ENCODE measurements around the gene AGTPBP1. TPM values are rescaled to one million over a fixed set of nuclear protein-coding genes. Genes with fewer than 3 reads are reported as not detected.

Gene AGTPBP1
- polyA plus RNA-seq, 1 of the 3 experiments (the other 2 are of a cell fraction) = 3.8 TPM

- no peak for TF ChIP-seq GATA2 (CRISPR knock-in tag; IDR thresholded peaks at IDR 0.05)
- no peak for TF ChIP-seq SMC3 (IDR thresholded peaks at IDR 0.05; ENCODE audit: low read depth, low read length)
- TF ChIP-seq JUND (IDR thresholded peaks at IDR 0.05) = no peak
Observed at GRCh38 chr9:85702191-85702590, 39.6 kb downstream of the AGTPBP1 start (continued).

GRCh38 chr9:85700330-85700729 lies 41.4 kb downstream of the AGTPBP1 start:
- H3K9me2 ChIP-seq = no peaks in the 10 kb centered on the region
- no peak overlapping the region for H3K27ac ChIP-seq (ENCODE audit: low read depth in 2 of 2, low read length in 1 of 2)
- H3K4me1 ChIP-seq (ENCODE audit: control insufficient read depth in 1 of 2, insufficient read depth in 2 of 2, low read depth in 1 of 2, low read length in 1 of 2) = peaks cover 0 to 2% of the 10 kb centered on the region in 2 experiments; a peak in 2 of 4 replicates
- no peaks in the 10 kb centered on the region for H3K36me3 ChIP-seq (replicated peaks in 1 of 2; ENCODE audit: control insufficient read depth in 1 of 2, insufficient read depth in 2 of 2, low read length in 1 of 2)
- 0 out of 2 replicates have a peak, but pooled peaks cover 3% of the 10 kb centered on the region for H4K20me1 ChIP-seq (ENCODE audit: insufficient read depth)
- no peaks in the 10 kb centered on the region for H3K27me3 ChIP-seq (ENCODE audit: insufficient read depth)
- CTCF ChIA-PET = interaction anchor here (0.8 kb wide), 1 partner anchor 42 kb away, joined by 3 read pairs; the partner anchor contains the start of gene AGTPBP1
- no peak overlapping the region for H3K9ac ChIP-seq
- no peak overlapping the region for H3K4me2 ChIP-seq
- no peaks in the 10 kb centered on the region for H3K9me3 ChIP-seq
- no peak for TF ChIP-seq NFIC (IDR thresholded peaks at IDR 0.05; ENCODE audit: borderline replicate concordance)
- TF ChIP-seq PBX3 (IDR thresholded peaks at IDR 0.05) = no peak
- TF ChIP-seq ZBTB33 (IDR thresholded peaks at IDR 0.05; ENCODE audit: borderline replicate concordance, low read depth) = no peak
- no peak for TF ChIP-seq GABPA (IDR thresholded peaks at IDR 0.05; ENCODE audit: low read depth)
- no peak for TF ChIP-seq CHD2 (IDR thresholded peaks at IDR 0.05; ENCODE audit: low read length, partially characterized antibody)
- TF ChIP-seq FOXM1 (IDR thresholded peaks at IDR 0.05; ENCODE audit: low read depth) = no peak
- TF ChIP-seq, protein P1, sequence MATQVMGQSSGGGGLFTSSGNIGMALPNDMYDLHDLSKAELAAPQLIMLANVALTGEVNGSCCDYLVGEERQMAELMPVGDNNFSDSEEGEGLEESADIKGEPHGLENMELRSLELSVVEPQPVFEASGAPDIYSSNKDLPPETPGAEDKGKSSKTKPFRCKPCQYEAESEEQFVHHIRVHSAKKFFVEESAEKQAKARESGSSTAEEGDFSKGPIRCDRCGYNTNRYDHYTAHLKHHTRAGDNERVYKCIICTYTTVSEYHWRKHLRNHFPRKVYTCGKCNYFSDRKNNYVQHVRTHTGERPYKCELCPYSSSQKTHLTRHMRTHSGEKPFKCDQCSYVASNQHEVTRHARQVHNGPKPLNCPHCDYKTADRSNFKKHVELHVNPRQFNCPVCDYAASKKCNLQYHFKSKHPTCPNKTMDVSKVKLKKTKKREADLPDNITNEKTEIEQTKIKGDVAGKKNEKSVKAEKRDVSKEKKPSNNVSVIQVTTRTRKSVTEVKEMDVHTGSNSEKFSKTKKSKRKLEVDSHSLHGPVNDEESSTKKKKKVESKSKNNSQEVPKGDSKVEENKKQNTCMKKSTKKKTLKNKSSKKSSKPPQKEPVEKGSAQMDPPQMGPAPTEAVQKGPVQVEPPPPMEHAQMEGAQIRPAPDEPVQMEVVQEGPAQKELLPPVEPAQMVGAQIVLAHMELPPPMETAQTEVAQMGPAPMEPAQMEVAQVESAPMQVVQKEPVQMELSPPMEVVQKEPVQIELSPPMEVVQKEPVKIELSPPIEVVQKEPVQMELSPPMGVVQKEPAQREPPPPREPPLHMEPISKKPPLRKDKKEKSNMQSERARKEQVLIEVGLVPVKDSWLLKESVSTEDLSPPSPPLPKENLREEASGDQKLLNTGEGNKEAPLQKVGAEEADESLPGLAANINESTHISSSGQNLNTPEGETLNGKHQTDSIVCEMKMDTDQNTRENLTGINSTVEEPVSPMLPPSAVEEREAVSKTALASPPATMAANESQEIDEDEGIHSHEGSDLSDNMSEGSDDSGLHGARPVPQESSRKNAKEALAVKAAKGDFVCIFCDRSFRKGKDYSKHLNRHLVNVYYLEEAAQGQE (IDR thresholded peaks at IDR 0.05; ENCODE audit: low read depth, low read length) = no peak
- no peak for TF ChIP-seq IRF3 (IDR thresholded peaks at IDR 0.05; ENCODE audit: low read depth, low read length)
- no peak for TF ChIP-seq RAD21 (IDR thresholded peaks at IDR 0.05; ENCODE audit: low read length)
- no peak for TF ChIP-seq RCOR1 (IDR thresholded peaks at IDR 0.05; ENCODE audit: low read length)
- TF ChIP-seq, protein P2, sequence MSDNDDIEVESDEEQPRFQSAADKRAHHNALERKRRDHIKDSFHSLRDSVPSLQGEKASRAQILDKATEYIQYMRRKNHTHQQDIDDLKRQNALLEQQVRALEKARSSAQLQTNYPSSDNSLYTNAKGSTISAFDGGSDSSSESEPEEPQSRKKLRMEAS (IDR thresholded peaks at IDR 0.05; ENCODE audit: low read depth) = no peak
- TF ChIP-seq TAF1 (IDR thresholded peaks at IDR 0.05; ENCODE audit: borderline replicate concordance, low read depth, low read length) = no peak
- no peak for TF ChIP-seq RFX5 (IDR thresholded peaks at IDR 0.05; ENCODE audit: low read length)
- TF ChIP-seq MEF2A (IDR thresholded peaks at IDR 0.05; ENCODE audit: borderline replicate concordance, low read depth) = no peak
- TF ChIP-seq YY1 (IDR thresholded peaks at IDR 0.05; ENCODE audit: low read depth) = no peak
- no peak for TF ChIP-seq POLR2AphosphoS5 (IDR thresholded peaks at IDR 0.05; ENCODE audit: low read depth, low read length)
- TF ChIP-seq, protein P3, sequence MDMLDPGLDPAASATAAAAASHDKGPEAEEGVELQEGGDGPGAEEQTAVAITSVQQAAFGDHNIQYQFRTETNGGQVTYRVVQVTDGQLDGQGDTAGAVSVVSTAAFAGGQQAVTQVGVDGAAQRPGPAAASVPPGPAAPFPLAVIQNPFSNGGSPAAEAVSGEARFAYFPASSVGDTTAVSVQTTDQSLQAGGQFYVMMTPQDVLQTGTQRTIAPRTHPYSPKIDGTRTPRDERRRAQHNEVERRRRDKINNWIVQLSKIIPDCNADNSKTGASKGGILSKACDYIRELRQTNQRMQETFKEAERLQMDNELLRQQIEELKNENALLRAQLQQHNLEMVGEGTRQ (IDR thresholded peaks at IDR 0.05; ENCODE audit: borderline replicate concordance, low read depth, low read length) = no peak
- no peak overlapping the region for H3K4me3 ChIP-seq (ENCODE audit: low read depth in 2 of 2, low read length in 1 of 2)
- POLR2A ChIA-PET = no interaction called here
- H3K79me2 ChIP-seq (ENCODE audit: insufficient read depth) = peaks cover 8% of the 10 kb centered on the region; the same call in 1 of the 2 replicates
- no peaks in the 10 kb centered on the region for H3F3A ChIP-seq (replicated peaks; ENCODE audit: insufficient read depth)
- 97% methylated on average over 2 of the region's 2 CpGs for WGBS (ENCODE audit: low lambda C conversion rate)
- H2AFZ ChIP-seq (ENCODE audit: low read depth) = no peak overlapping the region
- DNase-seq = no peak

Data from SK-N-SH (cell line).